Fibroblast of skin of left biceps (primary cell): ENCODE measurements around the gene SFXN5.
"Not testable (repeated sequence)": the region's sequence is repeated elsewhere in the genome, so short reads cannot be mapped to it uniquely, and the experiment has no call there.

Source experiments
- DNase-seq, 2 experiments: peaks; one replicate each; pipeline ENCODE4 v3.0.0-alpha.2; 2013; ENCODE audit warnings: low read depth in 2 of 2

SFXN5 gene

DNA sequence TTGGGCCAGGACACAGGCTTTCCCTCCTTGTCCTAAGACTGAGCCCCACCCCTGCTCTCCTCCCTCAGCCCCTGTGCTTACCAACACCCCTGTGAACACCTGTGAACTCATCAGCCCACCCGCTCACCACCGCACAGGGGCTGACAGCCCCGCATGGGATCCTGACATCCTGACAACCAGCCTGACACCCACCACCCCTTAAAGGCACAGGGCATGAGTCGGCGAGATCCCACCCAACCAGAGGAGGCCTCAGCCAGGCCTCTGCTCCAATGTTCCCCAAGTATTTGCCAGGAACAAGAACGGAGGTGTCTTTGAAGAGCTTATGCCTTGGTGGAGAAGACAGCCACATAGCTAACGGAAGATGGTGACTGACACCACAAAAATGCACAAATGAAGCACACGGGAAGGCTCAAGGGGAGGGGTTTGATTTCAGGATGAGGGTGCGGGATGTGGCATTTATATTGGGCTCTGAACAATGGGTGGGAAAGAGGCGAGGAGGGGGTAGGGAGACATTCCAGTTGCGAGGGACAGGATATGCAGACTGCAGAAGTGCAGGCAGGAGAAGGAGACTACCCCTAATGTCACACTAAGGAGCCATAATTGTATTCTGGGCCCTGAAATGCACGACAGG, 30.2 kb upstream of the SFXN5 start:
- DNase-seq = no peak

DNA sequence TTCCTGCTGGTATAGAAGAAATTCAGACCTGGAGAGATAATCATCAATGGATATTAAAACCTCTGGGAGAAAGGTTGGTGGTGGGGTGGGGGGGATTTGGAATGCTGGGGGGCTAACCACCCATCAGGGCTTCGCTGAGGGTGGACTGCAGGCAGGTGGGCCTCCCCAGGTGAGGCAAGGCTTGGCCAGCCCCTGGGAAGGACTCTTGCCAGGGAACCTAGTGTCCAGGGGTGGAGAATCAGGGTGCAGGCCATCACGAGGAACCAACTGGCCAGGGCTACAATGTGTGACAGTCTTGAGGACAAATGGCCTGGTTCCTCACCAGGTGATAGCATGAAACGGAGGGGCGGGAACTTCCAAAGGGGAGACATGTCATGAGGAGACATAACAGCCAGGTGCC, 29.4 kb upstream of the SFXN5 start:
- no peak for DNase-seq

GRCh38 chr2:73099486-73099885, 28.0 kb upstream of the SFXN5 start:
- no peak for DNase-seq

DNA sequence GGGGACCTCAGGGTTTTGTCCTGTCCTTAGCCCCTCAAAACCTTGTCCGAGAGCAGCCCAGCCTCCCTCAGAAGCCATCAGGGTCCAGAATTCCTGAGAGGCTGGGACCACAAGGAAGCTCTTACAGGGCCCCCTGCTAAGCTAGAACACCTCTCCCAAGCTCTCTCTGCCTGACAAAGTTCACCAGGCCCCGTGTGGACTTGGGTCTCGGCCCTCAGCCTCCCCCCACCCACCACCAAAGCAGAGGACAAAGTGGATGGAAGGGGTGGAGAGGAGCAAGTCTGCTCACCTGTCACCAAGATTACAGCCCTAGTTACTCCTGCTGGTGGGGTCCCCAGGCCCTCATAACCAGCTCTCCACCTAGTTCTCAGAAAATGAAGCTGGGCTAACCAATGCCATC, 24.4 kb upstream of the SFXN5 start:
- DNase-seq = no peak

DNA sequence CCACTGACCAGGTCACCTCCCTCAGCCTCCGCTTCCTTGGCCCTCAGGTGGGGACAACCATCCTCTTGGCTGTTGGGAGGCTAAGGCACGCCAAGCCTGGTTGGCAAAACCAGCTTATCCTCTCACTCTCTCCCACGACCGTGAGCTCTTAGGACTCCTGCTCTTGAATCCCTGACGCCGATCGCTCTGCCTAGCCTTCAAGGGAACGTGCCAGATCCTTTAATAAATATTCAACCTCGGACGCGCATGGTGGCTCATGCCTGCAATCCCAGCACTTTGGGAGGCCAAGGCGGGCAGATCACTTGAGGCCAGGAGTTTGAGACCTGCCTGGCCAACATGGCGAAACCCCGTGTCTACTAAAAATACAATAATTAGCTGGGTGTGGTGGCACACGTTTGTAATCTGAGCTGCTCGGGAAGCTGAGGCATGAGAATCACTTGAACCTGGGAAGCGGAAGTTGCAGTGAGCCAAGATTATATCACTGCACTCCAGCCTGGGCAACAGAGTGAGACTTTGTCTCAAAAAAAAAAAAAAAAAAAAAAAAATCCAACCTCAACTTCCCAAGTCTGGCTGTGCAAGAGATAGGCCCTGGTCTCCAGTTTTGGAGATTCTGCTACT, 22.2 kb upstream of the SFXN5 start:
- DNase-seq = not testable (repeated sequence)

DNA sequence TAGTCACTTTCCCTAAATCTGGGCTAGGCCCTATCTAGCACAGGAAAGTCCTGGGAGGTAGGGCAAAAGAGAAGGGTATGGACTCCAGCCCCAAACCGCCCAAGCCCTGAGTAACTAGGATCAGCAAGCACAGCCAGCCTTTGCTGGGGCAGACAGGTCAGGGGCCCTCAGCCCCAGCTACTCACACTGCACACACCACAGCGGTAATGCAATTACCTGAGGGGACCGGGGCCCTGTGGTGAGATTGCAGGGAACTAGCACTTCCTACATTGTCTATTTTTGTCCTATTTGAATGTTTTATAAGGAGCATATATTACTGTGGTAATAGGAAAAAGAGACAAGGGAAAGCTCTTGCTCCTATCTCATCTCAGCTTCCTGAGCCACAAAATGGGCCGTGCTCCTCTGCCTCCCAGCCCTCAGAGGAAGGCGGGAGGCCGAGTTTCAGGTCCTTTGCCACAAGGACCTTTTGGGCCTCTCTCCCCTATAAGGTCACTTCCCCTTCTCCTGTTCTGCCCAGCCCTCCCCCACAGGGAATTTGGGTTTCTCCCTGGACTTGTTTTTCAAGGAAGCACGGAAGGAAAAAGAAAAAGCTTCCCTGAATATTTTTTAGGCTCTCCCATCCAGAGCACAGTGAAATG, 20.8 kb upstream of the SFXN5 start:
- no peak for DNase-seq

DNA sequence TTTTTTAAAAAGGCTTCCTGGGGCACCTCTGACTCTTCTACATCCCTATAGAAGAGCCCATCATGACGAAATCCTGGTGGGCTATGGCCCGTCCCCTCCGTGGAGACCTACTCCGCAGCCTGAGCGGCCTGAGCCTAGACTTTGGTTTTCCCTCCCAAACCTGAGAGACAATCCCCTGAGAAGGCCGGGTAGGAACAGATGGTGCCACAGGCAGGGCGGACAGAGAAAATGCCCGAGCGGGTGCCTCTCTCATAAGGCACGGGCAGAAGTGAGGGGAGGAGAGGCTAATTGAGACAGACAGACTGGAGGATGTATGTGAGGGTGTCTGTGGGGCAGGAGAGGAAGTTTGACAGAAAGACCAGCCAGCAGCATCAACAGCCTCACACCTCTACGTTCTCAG, 20.2 kb upstream of the SFXN5 start:
- no peak for DNase-seq

DNA sequence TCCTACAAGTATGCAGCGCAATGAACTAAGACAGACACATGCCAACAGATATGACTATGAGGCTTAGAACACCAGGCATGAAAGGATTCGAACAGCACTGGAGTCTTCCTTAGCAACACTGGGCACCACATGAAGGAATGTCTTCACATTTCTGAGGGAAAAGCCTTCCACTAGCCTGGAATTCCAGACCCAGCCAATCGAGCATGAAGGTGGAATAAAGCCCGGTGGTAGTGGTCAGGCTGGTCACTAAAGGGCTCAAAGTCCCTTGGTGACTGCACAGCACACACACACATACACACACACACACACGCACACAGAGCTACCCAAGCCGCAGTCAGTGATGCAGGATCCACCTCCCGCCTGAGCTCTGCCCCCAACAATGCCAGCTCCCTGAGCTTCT, 19.7 kb upstream of the SFXN5 start:
- DNase-seq = no peak

- peak; percentile 98 to 99 for DNase-seq
Observed at GRCh38 chr2:73089270-73090030, 17.9 kb upstream of the SFXN5 start.

GRCh38 chr2:73088703-73089102, 17.2 kb upstream of the SFXN5 start:
- no peak for DNase-seq

GRCh38 chr2:73088211-73088610, 16.7 kb upstream of the SFXN5 start:
- DNase-seq = no peak

GRCh38 chr2:73087311-73087710, 15.8 kb upstream of the SFXN5 start:
- DNase-seq = no peak

- DNase-seq = peak in 1 of 2 experiments; percentile 18
Observed at GRCh38 chr2:73085691-73086090, 14.2 kb upstream of the SFXN5 start.

DNA sequence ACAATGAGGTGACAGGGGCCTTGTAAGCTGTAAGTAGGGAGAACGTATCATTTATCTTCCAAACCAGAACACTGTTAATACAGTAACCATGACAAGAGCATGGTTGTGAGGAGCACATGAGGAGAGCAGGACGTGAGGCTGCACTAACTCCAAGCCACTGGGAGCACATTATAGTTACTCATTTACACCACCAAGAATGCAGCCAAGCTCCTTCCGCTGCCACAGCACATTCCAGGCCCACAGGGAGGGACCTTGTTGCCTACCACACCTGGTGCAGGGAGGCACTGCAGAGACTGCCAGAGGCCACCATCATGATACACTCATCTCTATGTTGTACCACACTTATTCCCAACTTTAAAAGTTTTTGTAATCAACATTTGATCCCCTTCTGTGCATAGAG, 13.5 kb upstream of the SFXN5 start:
- no peak for DNase-seq

- no peak for DNase-seq
Observed at GRCh38 chr2:73083886-73084800, 12.6 kb upstream of the SFXN5 start.

DNA sequence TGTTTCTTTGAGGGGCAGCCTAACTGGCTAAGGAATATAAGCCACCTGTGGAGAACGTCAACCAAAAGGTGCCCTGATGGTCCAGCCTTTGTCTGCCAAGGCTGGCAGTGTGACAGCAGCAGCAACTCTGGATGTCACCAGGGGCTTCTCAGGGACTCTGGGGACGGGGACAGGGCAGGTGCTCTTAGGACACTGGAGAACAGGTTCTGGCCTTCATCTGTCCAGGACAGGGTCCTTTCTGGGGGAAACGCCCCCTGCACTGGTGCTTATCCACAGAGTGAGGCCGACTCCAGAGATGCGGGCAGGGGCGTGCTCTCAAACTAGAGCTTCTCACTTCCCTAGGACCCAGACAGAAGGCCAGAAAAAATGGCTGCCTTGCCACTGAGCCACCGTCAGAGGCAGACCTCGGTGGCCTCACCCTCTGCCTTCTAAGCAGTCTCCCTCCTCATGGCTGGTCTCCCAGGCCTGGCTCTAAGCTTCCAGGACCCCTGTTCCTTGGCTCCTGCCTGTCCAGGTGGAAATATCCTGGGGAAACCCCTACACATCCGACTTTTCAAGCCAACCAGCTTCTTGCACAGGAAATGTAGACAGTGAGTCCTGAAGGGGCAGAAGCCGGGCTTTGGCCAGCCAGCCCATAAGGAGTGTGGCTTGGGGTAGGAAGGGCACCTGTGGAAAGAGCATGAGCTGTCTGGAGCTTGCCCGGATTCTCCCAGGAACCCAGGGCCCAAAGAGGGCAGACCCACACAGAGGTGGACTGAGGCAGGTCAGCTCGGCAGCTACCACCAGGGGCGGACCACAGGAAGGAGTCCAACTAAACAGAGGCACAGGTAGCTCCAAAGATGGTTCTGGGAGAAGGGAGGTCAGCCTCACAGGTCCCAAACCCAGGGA, 11.3 kb upstream of the SFXN5 start:
- no peak for DNase-seq

- DNase-seq = no peak
Observed at GRCh38 chr2:73081181-73081671, 9.7 kb upstream of the SFXN5 start.

GRCh38 chr2:73080321-73081131, 9.0 kb upstream of the SFXN5 start:
- DNase-seq = no peak

- DNase-seq = no peak
Observed at GRCh38 chr2:73079636-73080035, 8.1 kb upstream of the SFXN5 start.
